ENCODE measurements around the gene GRIFIN. TPM values are rescaled to one million over a fixed set of nuclear protein-coding genes. Genes with fewer than 3 reads are reported as not detected.

The GRIFIN gene
- total and polyA plus RNA-seq, 9 of the 15 experiments (the other 6 are each of a cell fraction or from before 2014, with no cell fraction given), result not detected

- TF ChIP-seq JUN (IDR thresholded peaks at IDR 0.05; ENCODE audit: borderline replicate concordance, low read depth, low read length), result no peak
- TF ChIP-seq JUN (CRISPR knock-in tag; IDR thresholded peaks at IDR 0.05; ENCODE audit: borderline replicate concordance), result no peak
Measured at GRCh38 chr7:2493205-2494164, 17.3 kb upstream of the GRIFIN start (continued).

GRCh38 chr7:2492038-2492437 lies 15.8 kb upstream of the GRIFIN start:
- Histone ChIP-seq H3K36me3 (ENCODE audit: control insufficient read depth, insufficient read depth, low read length) (no peaks in the 10 kb centered on the region), H3K9ac (ENCODE audit: insufficient read depth in 1 of 2, low read depth in 2 of 2, low read length in 2 of 2) (no peak overlapping the region), H4K20me1 (replicated peaks; ENCODE audit: control insufficient read depth, insufficient read depth, low read length) (no peaks in the 10 kb centered on the region), H3K79me2 (ENCODE audit: control insufficient read depth, insufficient read depth, low read length) (no peaks in the 10 kb centered on the region), H3K4me3 (no peak overlapping the region), H3K9me1 (ENCODE audit: control insufficient read depth, insufficient read depth, low read length) (no peaks in the 10 kb centered on the region), H3K27ac (ENCODE audit: extremely low read depth, low read depth, low read length) (no peak overlapping the region), H2AFZ (ENCODE audit: low read depth, low read length) (no peak overlapping the region), H3K27me3 (ENCODE audit: control insufficient read depth in 2 of 2, insufficient read depth in 2 of 2, low read length in 2 of 2) (peaks cover 4 to 7% of the 10 kb centered on the region in 2 experiments; a peak in 3 of 5 replicates), H3K4me2 (ENCODE audit: insufficient read depth, low read length) (no peak overlapping the region), H3K9me3 (replicated peaks; ENCODE audit: control insufficient read depth, insufficient read depth, low read depth, low read length) (no peaks in the 10 kb centered on the region), H3K4me1 (replicated peaks in 1 of 2; ENCODE audit: control insufficient read depth in 2 of 2, insufficient read depth in 2 of 2, low read length in 2 of 2) (peaks cover 0 to 47% of the 10 kb centered on the region in 2 experiments; a peak in 2 of 5 replicates)
- ChIA-PET POLR2A (no interaction called here), CTCF (ENCODE audit: low intra/inter-chr PET ratio) (no interaction called here)
- FAIRE-seq (no peak), DNase-seq (ENCODE audit: extremely low read depth in 1 of 4, low spot score in 3 of 4) (no peak), ATAC-seq (no peak)
- in situ Hi-C loops (cut with MboI), result no loop called here
- WGBS (ENCODE audit: insufficient coverage, low coverage, missing lambda C conversion rate), result 0% methylated on average over 2 of the region's 2 CpGs
- intact Hi-C loops (cut with micrococcal nuclease), result no loop called here
- BruUV-seq (replicated peaks), result no TSS peak
- TF ChIP-seq LCOR (CRISPR knock-in tag; IDR thresholded peaks at IDR 0.05) (no peak), EHMT2 (IDR thresholded peaks at IDR 0.05) (peak; percentile 21; the same call in 1 of the 2 replicates), EGR1 (conservative IDR thresholded peaks at IDR 0.05) (peak; percentile 89)
